LNCaP clone FGC (cell line): ENCODE measurements around the gene SOX18.
"Not testable (repeated sequence)": the region's sequence is repeated elsewhere in the genome, so short reads cannot be mapped to it uniquely, and the experiment has no call there.

Source experiments
- DNase-seq: peaks from one replicate; pipeline ENCODE4 v3.0.0-alpha.2; 2011; ENCODE audit warnings: low read depth
- H3K4me3 ChIP-seq: 2 replicates; pipeline ENCODE4 v1.5.1; 2011; ENCODE audit warnings: mild to moderate bottlenecking, low read depth, low read length, control low read depth
- CTCF ChIP-seq: IDR thresholded peaks from 2 replicates; pipeline ENCODE4 v1.5.1; 2012; ENCODE audit warnings: mild to moderate bottlenecking; ENCODE audit not compliant: control insufficient read depth, insufficient read depth; ENCODE audit errors: extremely low read depth

Gene SOX18

GRCh38 chr20:64023361-64024140, 25.9 kb downstream of the SOX18 start:
- H3K4me3 ChIP-seq = no peak overlapping the region
- no peak for DNase-seq
- TF ChIP-seq CTCF = no peak

GRCh38 chr20:64022671-64023360, 26.6 kb downstream of the SOX18 start:
- no peak for TF ChIP-seq CTCF
- no peak overlapping the region for H3K4me3 ChIP-seq
- DNase-seq = no peak

- no peak overlapping the region for H3K4me3 ChIP-seq
- no peak for DNase-seq
- TF ChIP-seq CTCF = no peak
Observed at GRCh38 chr20:64021124-64021975, 28.1 kb downstream of the SOX18 start.

GRCh38 chr20:64015635-64016034, 33.8 kb downstream of the SOX18 start:
- TF ChIP-seq CTCF = no peak
- no peak overlapping the region for H3K4me3 ChIP-seq
- DNase-seq = no peak

GRCh38 chr20:64012385-64013154, 36.9 kb downstream of the SOX18 start:
- not testable (repeated sequence) for H3K4me3 ChIP-seq, DNase-seq

GRCh38 chr20:64011366-64011779, 38.1 kb downstream of the SOX18 start:
- no peak overlapping the region for H3K4me3 ChIP-seq
- TF ChIP-seq CTCF = no peak
- no peak for DNase-seq

- no peak overlapping the region for H3K4me3 ChIP-seq
- no peak for DNase-seq
- no peak for TF ChIP-seq CTCF
Observed at GRCh38 chr20:64010711-64011237, 38.7 kb downstream of the SOX18 start.
